ENCODE data around the gene OPN1SW. TPM values are rescaled to one million over a fixed set of nuclear protein-coding genes. Genes with fewer than 3 reads are reported as not detected.

The OPN1SW gene
- total RNA-seq, 3 donors from 2014 or later = not detected

DNA sequence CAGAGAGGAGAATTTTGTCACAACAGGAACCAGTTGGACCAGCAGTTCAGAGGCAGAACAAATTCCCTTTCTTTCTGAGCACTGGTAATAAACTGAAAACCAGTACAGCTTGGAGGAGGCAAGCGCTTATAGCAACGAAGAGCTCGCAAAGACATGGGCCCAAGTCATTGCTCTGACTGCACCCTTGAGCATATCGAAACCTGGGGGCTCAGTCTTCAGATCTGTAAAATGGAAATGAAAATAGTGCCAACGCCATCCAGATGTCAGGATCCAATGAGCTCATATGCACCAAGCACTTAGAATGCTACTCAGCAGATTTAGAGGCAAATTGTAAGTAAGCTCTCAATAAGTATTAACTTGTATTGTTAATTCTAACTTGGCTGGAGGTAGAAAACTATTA, 50.9 kb downstream of the OPN1SW start:
- no peaks in the 10 kb centered on the region for H3K9me3 ChIP-seq
- TF ChIP-seq, protein P1, sequence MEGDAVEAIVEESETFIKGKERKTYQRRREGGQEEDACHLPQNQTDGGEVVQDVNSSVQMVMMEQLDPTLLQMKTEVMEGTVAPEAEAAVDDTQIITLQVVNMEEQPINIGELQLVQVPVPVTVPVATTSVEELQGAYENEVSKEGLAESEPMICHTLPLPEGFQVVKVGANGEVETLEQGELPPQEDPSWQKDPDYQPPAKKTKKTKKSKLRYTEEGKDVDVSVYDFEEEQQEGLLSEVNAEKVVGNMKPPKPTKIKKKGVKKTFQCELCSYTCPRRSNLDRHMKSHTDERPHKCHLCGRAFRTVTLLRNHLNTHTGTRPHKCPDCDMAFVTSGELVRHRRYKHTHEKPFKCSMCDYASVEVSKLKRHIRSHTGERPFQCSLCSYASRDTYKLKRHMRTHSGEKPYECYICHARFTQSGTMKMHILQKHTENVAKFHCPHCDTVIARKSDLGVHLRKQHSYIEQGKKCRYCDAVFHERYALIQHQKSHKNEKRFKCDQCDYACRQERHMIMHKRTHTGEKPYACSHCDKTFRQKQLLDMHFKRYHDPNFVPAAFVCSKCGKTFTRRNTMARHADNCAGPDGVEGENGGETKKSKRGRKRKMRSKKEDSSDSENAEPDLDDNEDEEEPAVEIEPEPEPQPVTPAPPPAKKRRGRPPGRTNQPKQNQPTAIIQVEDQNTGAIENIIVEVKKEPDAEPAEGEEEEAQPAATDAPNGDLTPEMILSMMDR (IDR thresholded peaks at IDR 0.05) = no peak
- intact Hi-C loops (cut with DNase I, micrococcal nuclease) = no loop called here
- ATAC-seq = no peak
- no peaks in the 10 kb centered on the region for H3K4me1 ChIP-seq (ENCODE audit: low read depth)
- DNase-seq = no peak
- no peaks in the 10 kb centered on the region for H3K36me3 ChIP-seq (ENCODE audit: low read depth)
- no peak overlapping the region for H3K4me3 ChIP-seq

Other genes starting within 250 kb of the OPN1SW start
- 1 to 10 TPM; 1.3 to 4.5 (median 1.9) TPM for gene GARIN1A, start 103.5 kb downstream of the OPN1SW start, total RNA-seq
- gene CALU, start 36.4 kb downstream of the OPN1SW start, total RNA-seq = 100 to 1,000 TPM in 1 of 3 donors, 10 to 100 TPM in 2; 20.6 to 133 (median 54.4) TPM
- 10 to 100 TPM in 1 of 3 donors, 1 to 10 TPM in 2; 2.1 to 37.7 (median 4.1) TPM for gene CCDC136, start 16.2 kb upstream of the OPN1SW start, total RNA-seq
- 100 to 1,000 TPM in 1 of 3 donors, 10 to 100 TPM in 1, 1 to 10 TPM in 1; 6.9 to 267 (median 15.0) TPM for gene FLNC, start 54.6 kb upstream of the OPN1SW start, total RNA-seq
- 10 to 100 TPM; 55.6 to 85.5 (median 82.4) TPM for gene ATP6V1F, start 87.1 kb upstream of the OPN1SW start, total RNA-seq
- 1 to 10 TPM in 2 of 3 donors, under 1 TPM in 1; 0.47 to 1.7 (median 1.4) TPM for gene KCP, start 134.9 kb upstream of the OPN1SW start, total RNA-seq
- 10 to 100 TPM in 1 of 3 donors, 1 to 10 TPM in 2; 6.9 to 10.1 (median 9.0) TPM for gene IRF5, start 162.1 kb upstream of the OPN1SW start, total RNA-seq

Measured in mucosa of descending colon (tissue), 3 donors.